Mucosa of descending colon (tissue), 3 donors: ENCODE data around the gene GALR2. TPM values are rescaled to one million over a fixed set of nuclear protein-coding genes. Genes with fewer than 3 reads are reported as not detected.

Source experiments
- ATAC-seq: fragments of 200-7000 bp; cut with Tn5 transposase; one replicate; pipeline ENCODE4 v1.9.1; 2020; ENCODE audit warnings: mild to moderate bottlenecking, moderate library complexity
- DNase-seq, 3 donors: peaks; one replicate each; pipeline ENCODE4 v3.0.0-alpha.2; 2020
- H3K36me3 ChIP-seq: fragments of 200-600 bp; one replicate; pipeline ENCODE4 v1.8.0; 2021; ENCODE audit warnings: low read depth, mild to moderate bottlenecking
- H3K4me1 ChIP-seq: fragments of 200-600 bp; one replicate; pipeline ENCODE4 v1.8.0; 2021; ENCODE audit warnings: low read depth, mild to moderate bottlenecking
- H3K4me3 ChIP-seq: fragments of 200-600 bp; one replicate; pipeline ENCODE4 v1.8.0; 2021; ENCODE audit warnings: mild to moderate bottlenecking
- H3K9me3 ChIP-seq: fragments of 200-600 bp; one replicate; pipeline ENCODE4 v1.8.0; 2021; ENCODE audit warnings: mild to moderate bottlenecking
- intact Hi-C, 2 donors: fragments of 100-400 bp; cut with DNase I in 1 of 2; cut with micrococcal nuclease in 1 of 2; formaldehyde crosslinking; loops; one replicate each; pipeline versions ENCODE4 v1.11.0 to v1.11.1; 2022; cut with DNase I, micrococcal nuclease
- total RNA-seq, 3 donors: library from RNA; stranded (reverse); fragmentation: NEBNext Ultra II Directional in 2 of 3; extraction: Animal tissue kit (Norgen Biotek cat#: 25700) in 2 of 3; gene quantifications; one replicate each; pipeline versions ENCODE4 v1.2.1 to v1.2.4, GENCODE V29; 2021 to 2023
- TF ChIP-seq, protein P1 (sequence below): fragments of 200-600 bp; IDR thresholded peaks from one replicate; pipeline ENCODE4 v1.8.0; 2022; ENCODE audit warnings: antibody characterized with exemption, mild to moderate bottlenecking
- donor health status: DM: no; HTN: no; CAD: no; lungs with moderate emphysema.
- donor health status: DM: no; HTN: no; CAD: no.
- donor health status: DM: no; HTN: yes; CAD: no.

GALR2 gene
- total RNA-seq, 3 donors from 2014 or later = 4.2 TPM; not detected in 2

DNA sequence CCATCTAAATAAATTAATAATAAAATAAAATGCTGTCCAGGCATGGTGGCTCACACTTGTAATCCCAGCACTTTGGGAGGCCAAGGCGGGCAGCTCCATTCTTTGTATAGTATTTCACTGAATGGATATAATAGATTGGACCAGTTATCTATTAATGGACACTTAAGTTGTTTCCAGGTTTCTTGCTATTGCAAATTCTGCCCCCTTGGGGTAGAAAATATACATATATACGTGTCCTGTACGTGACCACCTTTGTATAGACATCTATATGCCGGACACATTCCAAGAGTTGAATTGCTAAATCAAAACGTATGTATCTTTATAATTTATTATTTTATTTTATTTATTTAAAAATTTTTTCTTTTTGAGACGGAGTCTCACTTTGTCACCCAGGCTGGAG lies 32.9 kb downstream of the GALR2 start:
- Histone ChIP-seq H3K9me3 (no peaks in the 10 kb centered on the region), H3K4me3 (no peak overlapping the region), H3K4me1 (peaks cover 7% of the 10 kb centered on the region), H3K36me3 (no peaks in the 10 kb centered on the region)
- ATAC-seq = no peak
- DNase-seq = no peak
- intact Hi-C loops = no loop called here
- TF ChIP-seq, protein P1, sequence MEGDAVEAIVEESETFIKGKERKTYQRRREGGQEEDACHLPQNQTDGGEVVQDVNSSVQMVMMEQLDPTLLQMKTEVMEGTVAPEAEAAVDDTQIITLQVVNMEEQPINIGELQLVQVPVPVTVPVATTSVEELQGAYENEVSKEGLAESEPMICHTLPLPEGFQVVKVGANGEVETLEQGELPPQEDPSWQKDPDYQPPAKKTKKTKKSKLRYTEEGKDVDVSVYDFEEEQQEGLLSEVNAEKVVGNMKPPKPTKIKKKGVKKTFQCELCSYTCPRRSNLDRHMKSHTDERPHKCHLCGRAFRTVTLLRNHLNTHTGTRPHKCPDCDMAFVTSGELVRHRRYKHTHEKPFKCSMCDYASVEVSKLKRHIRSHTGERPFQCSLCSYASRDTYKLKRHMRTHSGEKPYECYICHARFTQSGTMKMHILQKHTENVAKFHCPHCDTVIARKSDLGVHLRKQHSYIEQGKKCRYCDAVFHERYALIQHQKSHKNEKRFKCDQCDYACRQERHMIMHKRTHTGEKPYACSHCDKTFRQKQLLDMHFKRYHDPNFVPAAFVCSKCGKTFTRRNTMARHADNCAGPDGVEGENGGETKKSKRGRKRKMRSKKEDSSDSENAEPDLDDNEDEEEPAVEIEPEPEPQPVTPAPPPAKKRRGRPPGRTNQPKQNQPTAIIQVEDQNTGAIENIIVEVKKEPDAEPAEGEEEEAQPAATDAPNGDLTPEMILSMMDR = no peak

- no peak overlapping the region for H3K4me3 ChIP-seq
- no peaks in the 10 kb centered on the region for H3K36me3 ChIP-seq
- intact Hi-C loops = no loop called here
- DNase-seq (no peak), ATAC-seq (no peak)
- TF ChIP-seq, protein P1 = no peak
- no peaks in the 10 kb centered on the region for H3K9me3 ChIP-seq
- H3K4me1 ChIP-seq = no peaks in the 10 kb centered on the region
Observed at GRCh38 chr17:76111956-76112355, 37.4 kb downstream of the GALR2 start.

DNA sequence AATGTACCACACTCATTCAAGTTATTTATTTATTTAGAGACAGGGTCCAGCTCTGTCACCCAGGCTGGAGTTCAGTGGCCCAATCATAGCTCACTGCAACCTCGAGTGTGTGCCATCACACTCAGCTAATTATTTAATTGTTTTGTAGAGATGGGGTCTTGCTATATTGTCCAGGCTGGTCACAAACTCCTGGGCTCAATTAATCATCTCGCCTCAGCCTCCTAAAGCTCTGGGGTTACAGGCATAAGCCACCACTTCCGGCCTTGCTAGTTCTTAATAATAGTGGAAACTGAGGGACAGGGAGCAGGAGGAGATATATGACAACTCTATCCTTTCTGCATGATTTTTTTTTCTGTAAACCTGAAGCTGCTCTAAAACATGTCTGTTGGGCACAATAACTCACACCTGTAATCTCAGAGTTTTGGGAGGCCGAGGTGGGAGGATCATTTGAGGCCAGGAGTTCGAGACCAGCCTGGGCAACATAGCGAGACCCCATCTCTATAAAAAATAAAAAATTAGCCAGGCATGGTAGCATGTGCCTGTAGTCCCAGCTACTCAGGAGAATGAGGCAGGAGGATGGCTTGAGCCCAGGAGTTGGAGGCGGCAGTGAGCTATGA lies 40.7 kb downstream of the GALR2 start:
- TF ChIP-seq, protein P1 = no peak
- Histone ChIP-seq H3K36me3 (no peaks in the 10 kb centered on the region), H3K9me3 (no peaks in the 10 kb centered on the region), H3K4me3 (no peak overlapping the region), H3K4me1 (no peaks in the 10 kb centered on the region)
- intact Hi-C loops = no loop called here
- DNase-seq = no peak
- ATAC-seq = no peak

DNA sequence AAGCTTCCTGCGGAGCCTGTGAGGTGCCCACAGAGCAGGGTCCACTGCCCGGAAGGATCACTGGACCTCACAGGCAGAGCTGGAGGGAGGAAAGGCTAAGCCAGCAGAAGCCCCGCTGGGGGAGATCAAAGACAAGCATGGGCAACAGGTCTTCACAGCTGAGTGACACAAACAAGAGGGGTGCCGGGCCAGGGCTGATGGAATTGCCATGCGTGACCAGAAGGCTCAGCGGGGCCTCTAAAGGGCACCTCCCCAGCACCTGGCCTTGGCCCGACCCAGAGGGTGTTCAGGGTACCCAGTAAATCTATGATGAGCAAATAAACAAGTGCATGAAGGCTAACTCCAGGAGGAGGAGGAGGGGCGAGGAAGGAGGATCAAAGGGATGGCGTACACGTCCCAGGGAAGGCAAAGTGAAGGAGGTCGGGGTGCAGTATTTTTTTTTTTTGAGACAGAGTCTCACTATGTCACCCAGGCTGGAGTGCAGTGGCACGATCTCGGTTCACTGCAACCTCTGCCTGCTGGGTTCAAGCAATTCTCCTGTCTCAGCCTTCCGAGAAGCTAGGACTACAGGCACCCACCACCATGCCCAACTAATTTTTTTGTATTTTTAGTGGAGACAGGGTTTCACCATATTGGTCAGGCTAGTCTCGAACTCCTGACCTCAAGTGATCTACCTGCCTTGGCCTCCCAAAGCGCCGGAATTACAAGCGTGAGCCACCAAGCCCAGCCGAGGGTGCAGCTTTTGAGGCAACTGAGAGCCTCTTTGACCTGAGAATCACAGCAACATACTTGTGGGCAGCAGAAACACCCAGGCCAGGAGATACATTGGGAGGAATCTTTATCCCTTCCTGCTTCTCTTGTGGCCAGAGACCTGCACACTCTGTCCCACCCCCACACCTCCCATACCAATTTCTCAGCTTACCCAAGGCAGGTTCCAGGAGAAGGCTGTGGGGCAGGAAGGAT lies 45.1 kb downstream of the GALR2 start:
- DNase-seq (no peak), ATAC-seq (no peak)
- no peaks in the 10 kb centered on the region for H3K4me1 ChIP-seq
- no peaks in the 10 kb centered on the region for H3K36me3 ChIP-seq
- TF ChIP-seq, protein P1 = no peak
- intact Hi-C loops = loop anchor here (5.0 to 10.0 kb wide), 4 partner anchors 63 to 178 kb away; no protein-coding TSS in a partner anchor
- no peaks in the 10 kb centered on the region for H3K9me3 ChIP-seq
- H3K4me3 ChIP-seq = no peak overlapping the region

GRCh38 chr17:76120658-76121008 lies 46.1 kb downstream of the GALR2 start:
- Histone ChIP-seq H3K4me3 (no peak overlapping the region), H3K4me1 (no peaks in the 10 kb centered on the region), H3K36me3 (no peaks in the 10 kb centered on the region), H3K9me3 (no peaks in the 10 kb centered on the region)
- no peak for DNase-seq
- intact Hi-C loops = loop anchor here (5.0 to 10.0 kb wide), 4 partner anchors 62 to 177 kb away; no protein-coding TSS in a partner anchor
- TF ChIP-seq, protein P1 = no peak
- ATAC-seq = no peak
